AG10803 (cell line): ENCODE results near the gene SLAMF1.

ENCODE experiments used
- DNase-seq: peaks from one replicate; pipeline ENCODE4 v3.0.0; 2010; ENCODE audit warnings: low read depth
- H3K4me3 ChIP-seq: 2 replicates; pipeline ENCODE4 v1.5.1; 2011; ENCODE audit warnings: mild to moderate bottlenecking, low read length, control low read depth
- CTCF ChIP-seq: conservative IDR thresholded peaks from 2 replicates; pipeline ENCODE4 v1.5.1; 2011; ENCODE audit warnings: mild to moderate bottlenecking, low read length, control low read depth, inconsistent platforms

SLAMF1 gene

GRCh38 chr1:160578175-160578524, 68.7 kb downstream of the SLAMF1 start:
- TF ChIP-seq CTCF = no peak
- H3K4me3 ChIP-seq = no peak overlapping the region
- DNase-seq = no peak

- no peak for TF ChIP-seq CTCF
- no peak for DNase-seq
- no peak overlapping the region for H3K4me3 ChIP-seq
Observed at GRCh38 chr1:160577671-160578070, 69.2 kb downstream of the SLAMF1 start.

GRCh38 chr1:160576884-160577283, 70.0 kb downstream of the SLAMF1 start:
- DNase-seq = no peak
- TF ChIP-seq CTCF = no peak
- H3K4me3 ChIP-seq = no peak overlapping the region

- H3K4me3 ChIP-seq = no peak overlapping the region
- no peak for TF ChIP-seq CTCF
- DNase-seq = no peak
Observed at GRCh38 chr1:160576390-160576789, 70.5 kb downstream of the SLAMF1 start.

DNA sequence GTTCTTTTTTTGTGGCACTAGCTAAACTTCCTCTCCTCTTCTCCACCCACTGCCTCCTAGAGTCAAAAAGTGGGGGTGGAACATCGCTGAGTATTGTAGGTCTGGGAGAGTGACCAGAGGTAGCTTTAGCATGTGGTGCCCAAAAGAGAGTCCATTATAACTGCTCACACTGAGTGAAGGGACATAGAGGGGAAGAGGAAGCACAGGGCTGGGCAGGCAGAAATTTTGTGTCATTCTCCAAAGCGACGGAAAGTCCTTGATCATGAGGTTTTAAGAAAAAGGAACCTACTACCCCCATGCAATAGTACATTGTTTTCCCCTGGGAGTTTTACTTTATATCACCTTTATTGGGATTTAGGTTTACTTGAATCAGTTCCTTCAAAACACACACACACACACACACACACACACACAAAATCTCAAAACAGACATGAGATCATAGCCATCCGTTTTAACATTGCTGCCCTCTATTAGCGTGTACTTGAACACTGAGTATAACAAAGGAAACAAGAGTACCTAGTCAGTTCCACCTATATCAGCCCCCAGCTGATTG, 71.7 kb downstream of the SLAMF1 start:
- DNase-seq = no peak
- no peak overlapping the region for H3K4me3 ChIP-seq
- no peak for TF ChIP-seq CTCF

DNA sequence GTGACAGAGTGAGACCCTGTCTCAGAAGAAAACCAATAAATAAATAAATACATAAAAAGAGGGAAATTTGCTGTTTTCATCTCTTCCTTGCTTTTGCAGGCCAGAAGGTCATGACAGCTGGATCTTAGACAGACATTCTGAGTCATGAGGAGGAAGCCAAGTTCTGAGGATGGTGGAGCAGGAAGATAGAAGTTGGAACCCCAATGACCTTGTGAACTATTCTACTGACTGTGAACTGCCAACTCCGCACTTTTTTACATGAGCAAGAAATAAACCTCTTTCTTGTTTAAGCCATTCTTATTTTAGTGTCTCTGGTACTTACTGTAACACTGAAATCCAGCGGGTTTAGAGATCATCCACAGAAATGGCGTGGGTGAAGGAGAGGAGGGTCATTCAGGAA, 76.0 kb downstream of the SLAMF1 start:
- no peak for DNase-seq
- H3K4me3 ChIP-seq = no peak overlapping the region
- TF ChIP-seq CTCF = no peak

DNA sequence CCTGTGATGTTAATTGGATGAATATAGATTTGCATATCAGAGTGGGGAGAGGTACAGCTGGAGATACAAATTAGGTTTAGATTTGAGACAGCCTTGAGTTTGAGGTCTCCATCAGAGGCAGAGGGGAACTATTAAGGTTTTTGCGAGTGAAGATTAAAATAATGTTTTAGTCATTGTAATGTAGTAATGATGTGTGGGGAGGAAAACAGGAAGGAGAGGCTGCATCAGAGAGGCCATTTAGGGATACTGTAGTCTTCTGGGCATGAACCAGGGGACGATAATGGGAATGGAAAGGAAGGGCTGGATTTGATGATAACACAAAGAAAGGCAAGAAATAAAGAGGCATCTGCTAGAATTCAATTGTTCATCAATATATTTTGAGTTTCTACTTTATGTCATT, 77.0 kb downstream of the SLAMF1 start:
- DNase-seq = no peak
- no peak for TF ChIP-seq CTCF
- no peak overlapping the region for H3K4me3 ChIP-seq
